C4-2B (cell line): ENCODE measurements around the gene SKP1.
"Not testable (repeated sequence)": the region's sequence is repeated elsewhere in the genome, so short reads cannot be mapped to it uniquely, and the experiment has no call there.

Experiments
- H3K27ac ChIP-seq: fragments of 450-650 bp; 2 replicates; pipeline ENCODE4 v1.5.1; 2017
- ZFX ChIP-seq: fragments of 450-650 bp; IDR thresholded peaks from 2 replicates; pipeline ENCODE4 v1.6.1; 2017
- TF ChIP-seq, protein P1 (sequence below): fragments of 450-650 bp; conservative IDR thresholded peaks from 2 replicates; pipeline ENCODE4 v1.5.1; 2017; ENCODE audit warnings: mild to moderate bottlenecking

Gene SKP1

DNA sequence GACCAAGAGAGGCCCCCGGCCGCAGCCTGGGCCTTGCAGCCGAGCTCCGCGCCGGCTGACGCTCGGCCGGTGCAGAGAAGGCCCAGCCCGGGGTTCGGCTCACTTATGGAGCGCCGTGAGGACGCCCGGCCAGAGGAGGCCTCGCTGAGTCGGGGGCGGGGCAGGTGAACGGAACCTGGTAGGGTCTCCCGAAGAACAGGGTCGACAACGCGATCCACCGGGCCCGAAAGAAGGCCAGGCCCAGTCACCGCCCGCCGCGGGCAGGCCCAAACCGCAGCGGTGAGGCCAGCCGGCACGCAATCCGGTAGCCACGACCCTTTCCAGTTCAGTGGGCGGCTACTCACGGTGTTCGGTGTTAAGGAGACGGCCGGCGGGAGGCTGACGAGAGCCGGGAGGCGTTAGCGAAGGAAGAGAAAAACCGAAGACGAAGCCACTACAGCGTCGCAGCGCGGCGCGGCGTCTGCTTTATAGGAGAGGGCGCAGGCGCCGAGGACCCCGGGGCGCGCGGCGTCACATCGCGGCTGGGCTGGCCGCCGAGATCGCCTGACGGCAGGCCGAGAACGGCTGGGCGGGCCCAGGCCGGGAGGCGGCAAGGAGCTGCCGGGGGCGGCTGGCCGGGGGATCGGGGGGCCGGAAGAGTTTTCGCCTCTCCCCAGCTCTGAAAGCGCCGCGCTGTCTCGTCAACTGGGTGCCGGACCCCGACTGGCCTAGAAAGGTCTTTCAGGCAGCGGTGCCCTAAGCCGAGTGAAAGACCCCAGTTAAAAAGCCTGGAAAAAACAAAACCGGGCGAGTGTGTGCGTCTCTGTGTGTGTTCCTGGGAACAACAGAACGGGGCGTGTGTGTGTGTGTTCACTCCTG lies at the start of gene SKP1:
SKP1 (minus strand) TSS at position 440 of the 858 bp plus-strand sequence. CDS start 2,928 bp downstream, outside the sequence.
- peak within 1 kb of the TSS; percentile 97 for H3K27ac ChIP-seq
- TF ChIP-seq, protein P1, sequence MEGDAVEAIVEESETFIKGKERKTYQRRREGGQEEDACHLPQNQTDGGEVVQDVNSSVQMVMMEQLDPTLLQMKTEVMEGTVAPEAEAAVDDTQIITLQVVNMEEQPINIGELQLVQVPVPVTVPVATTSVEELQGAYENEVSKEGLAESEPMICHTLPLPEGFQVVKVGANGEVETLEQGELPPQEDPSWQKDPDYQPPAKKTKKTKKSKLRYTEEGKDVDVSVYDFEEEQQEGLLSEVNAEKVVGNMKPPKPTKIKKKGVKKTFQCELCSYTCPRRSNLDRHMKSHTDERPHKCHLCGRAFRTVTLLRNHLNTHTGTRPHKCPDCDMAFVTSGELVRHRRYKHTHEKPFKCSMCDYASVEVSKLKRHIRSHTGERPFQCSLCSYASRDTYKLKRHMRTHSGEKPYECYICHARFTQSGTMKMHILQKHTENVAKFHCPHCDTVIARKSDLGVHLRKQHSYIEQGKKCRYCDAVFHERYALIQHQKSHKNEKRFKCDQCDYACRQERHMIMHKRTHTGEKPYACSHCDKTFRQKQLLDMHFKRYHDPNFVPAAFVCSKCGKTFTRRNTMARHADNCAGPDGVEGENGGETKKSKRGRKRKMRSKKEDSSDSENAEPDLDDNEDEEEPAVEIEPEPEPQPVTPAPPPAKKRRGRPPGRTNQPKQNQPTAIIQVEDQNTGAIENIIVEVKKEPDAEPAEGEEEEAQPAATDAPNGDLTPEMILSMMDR: no peak
- TF ChIP-seq ZFX: peak; percentile 100

DNA sequence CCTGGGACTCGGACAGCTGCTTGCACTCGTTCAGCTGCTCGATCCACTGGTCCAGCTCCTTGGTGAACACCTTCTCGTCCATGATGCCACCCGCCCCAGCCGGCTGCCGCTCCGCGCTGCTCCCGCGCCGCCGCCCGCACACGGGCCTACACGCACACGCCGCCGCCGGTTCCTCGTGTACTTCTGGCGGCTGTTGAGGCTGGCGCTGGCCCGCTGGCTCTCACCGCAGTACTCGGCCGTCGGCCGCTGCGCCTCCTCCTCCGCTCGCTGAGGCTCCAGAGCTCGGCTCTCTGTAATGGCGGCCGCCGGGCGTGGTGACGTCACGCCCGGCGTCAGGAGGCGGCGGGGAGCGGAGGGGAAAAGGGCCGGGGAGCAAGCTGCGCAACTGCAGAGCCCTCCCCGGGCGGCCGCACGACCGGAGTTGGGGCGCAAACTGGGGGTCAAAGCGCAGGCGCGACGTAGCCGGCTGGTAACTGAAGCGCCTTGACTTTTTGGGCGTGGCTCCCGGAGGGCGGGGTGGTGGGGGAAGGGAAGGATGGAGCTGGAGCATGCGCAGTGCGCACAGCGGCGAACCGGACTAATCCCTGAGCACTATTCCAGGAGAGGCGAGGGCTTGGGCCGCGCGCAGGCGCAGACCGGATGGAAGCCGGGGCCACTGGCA lies 49.2 kb upstream of the SKP1 start, which contains the start of gene PPP2CA:
PPP2CA (minus strand) TSS at position 294 of the 661 bp plus-strand sequence; CDS start at position 82, 212 bp downstream.
- H3K27ac ChIP-seq: peak within 1 kb of the TSS; percentile 99
- TF ChIP-seq, protein P1: no peak
- TF ChIP-seq ZFX: no peak

DNA sequence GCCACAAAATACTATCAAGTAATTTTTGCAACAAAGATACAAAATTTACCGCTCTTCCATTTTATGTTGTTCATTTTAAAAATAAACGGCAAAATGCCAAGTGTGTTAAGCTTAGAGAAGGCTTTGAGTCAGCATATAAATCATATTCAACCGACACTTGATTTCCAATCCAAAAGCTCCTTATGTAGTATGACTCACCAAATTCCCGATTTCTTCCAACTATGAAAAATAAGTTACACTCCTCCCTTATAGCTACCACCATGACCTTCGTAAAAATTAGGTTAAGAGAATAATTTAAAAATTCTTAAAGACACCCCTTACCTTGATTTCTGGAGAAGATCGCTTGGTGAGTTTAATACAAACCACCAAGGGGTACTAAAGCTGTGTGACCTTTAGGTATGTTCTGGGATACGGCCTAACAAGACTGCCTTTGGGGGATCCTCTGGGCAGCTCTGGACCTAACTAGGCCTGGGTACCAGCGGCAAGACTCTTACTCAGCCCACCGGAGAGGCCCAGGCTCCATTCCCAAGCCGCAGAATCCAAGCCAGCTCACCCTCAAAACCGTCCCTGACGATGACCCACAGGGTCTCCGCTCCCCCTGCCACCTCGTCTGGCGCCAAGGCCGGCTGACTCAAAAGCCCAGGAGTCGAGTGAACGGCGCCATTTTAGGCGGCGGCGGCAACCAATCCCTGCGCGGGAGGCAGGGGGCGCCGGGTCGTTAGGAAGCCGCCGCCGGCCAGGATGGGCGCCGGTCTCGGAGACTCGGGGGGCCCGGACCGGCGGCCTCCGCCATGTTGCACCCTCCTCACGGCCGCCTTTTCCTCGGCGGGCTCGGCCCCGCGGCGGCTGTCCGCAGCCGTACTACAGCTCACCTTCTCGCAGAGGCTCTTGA lies 48.4 kb upstream of the SKP1 start:
- peak overlapping the region; percentile 99 for H3K27ac ChIP-seq
- peak; percentile 73 for TF ChIP-seq ZFX
- TF ChIP-seq, protein P1: peak; percentile 25

DNA sequence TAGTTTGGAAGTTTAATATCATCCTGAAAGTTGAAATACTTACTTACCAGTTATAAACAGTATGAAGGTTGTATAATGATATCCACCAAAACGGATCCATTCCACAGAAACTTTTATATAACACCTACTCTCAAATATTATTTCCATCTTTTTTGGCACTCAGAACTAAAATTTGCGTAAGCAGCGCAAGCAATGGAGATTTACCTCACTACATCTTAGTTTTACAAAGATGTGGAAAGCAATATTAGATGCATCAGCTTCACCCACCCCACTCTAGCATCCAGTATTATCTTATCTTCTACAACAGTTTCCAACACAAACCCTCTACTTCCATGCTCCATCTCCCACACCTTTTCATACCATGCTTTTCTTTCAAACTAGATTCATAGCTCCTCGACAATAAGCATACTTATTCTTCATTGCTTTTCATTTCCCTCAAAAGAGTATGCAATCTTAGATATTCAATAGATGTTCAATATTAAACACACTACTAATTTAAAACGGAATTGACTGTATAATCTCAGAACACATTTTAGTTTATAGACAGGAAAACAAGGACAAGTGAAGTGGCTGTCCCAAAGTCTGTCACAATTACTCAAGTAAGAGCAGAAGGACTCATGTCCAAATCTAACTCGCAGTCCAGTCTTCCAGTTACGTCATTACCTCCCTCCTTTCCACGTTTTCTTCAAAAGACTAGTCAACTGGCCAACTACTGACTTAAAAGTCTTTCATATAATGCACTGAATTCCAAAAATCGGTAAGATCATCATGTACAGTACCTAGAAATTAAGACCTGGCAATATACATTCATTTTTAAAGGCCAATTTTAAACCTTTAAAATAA lies 46.9 kb upstream of the SKP1 start:
- H3K27ac ChIP-seq: no peak overlapping the region
- TF ChIP-seq, protein P1: no peak
- no peak for TF ChIP-seq ZFX

DNA sequence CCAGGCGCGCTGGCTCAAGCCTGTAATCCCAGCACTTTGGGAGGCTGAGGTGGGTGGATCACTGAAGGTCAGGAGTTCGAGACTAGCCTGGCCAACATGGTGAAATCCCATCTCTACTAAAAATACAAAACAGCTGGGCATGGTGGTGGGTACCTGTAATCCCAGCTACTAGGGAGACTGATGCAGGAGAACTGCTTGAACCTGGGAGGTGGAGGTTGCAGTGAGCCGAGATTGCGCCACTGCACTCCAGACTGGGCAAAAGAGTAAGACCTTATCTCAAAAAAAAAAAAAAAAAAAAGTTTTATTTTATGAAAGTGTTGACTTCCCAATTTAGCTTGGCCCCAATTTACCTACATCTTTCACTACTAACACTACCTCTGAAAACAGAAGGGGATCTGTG lies 44.9 kb upstream of the SKP1 start:
- not testable (repeated sequence) for H3K27ac ChIP-seq

DNA sequence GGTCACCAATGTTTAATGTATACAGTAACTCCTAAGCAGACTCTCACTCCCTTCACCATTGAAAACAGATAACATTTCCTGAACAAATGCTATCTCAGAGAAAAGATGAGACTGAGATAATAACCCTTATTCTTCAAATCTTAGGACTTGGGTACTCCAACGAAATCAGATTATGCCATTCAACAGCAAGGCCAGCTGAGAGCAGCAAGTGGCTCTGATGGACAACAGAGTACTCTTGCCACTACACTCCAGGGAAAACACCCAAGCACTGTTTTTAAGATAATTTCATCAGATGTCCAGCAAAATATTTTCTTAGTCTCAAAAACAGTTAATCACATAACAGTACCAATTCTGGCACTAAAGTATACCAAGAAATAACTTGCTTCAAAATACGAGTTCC lies 39.0 kb upstream of the SKP1 start:
- H3K27ac ChIP-seq: no peak overlapping the region
- TF ChIP-seq, protein P1: no peak
- no peak for TF ChIP-seq ZFX

DNA sequence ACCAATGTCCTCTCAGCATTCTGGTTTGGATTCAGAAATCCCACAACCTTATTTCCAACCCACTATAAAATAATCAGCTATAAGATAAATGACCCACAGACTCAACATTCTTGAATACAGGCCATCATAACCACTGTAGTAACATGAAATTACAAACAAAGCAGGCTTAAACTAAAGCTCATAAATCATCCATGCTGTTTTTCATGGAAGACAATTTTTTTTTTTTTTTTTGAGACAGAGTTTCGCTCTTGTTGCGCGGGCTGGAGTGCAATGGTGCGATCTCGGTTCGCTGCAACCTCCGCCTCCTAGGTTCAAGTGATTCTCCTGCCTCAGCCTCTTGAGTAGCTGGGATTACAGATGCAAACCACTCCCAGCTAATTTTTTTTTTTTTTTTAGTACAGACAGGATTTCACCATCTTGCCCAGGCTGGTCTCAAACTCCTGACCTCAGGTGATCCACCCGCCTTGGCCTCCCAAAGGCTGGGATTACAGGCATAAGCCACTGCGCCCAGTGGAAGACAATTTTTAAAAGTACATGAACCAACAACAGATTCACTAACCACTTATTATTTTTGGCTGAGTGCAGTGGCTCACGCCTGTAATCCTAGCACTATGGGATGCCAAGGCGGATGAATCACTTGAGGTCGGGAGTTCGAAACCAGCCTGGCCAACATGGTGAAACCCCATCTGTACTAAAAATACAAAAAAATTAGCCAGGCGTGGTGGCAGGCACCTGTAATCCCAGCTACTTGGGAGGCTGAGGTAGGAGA lies 34.7 kb upstream of the SKP1 start:
- not testable (repeated sequence) for H3K27ac ChIP-seq
